Subcutaneous adipose tissue (tissue), 4 donors: ENCODE data around the gene FSIP1. TPM values are rescaled to one million over a fixed set of nuclear protein-coding genes. Genes with fewer than 3 reads are reported as not detected.

Experiments used
- total RNA-seq, 4 donors: library from RNA; depleted of rRNA; stranded (reverse); fragments of >200 nt; gene quantifications; one replicate each; pipeline ENCODE4 v1.1.0, GENCODE V29; 2016
- TF ChIP-seq, protein P1 (sequence below): fragments of 450-650 bp; IDR thresholded peaks from one replicate; pipeline ENCODE4 v1.5.1; 2016; ENCODE audit warnings: low read depth, mild to moderate bottlenecking, control low read depth, antibody characterized with exemption, moderate library complexity

FSIP1 gene
- total RNA-seq, 4 donors from 2014 or later, result 0.16 to 1.0 (median 0.44) TPM; not detected in 1

DNA sequence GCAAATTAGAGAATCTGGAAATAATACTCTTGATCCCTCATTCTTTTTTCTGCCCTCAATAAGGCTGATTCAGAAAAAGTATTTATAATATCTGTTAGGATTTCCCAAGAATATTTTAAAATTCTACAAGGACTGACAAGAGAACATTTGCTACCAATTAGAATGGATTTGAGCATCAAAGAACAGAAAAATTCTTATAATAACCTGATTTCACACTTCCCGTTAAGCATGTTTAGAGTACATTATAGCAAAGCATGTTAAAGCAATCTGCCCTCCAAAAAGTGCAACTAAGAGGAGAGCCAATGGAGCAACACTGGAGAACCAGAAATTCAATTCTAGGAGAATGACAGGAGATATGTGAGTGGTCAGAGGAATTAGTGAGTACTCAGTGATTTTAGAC is 144.6 kb downstream of the FSIP1 start:
- TF ChIP-seq, protein P1, sequence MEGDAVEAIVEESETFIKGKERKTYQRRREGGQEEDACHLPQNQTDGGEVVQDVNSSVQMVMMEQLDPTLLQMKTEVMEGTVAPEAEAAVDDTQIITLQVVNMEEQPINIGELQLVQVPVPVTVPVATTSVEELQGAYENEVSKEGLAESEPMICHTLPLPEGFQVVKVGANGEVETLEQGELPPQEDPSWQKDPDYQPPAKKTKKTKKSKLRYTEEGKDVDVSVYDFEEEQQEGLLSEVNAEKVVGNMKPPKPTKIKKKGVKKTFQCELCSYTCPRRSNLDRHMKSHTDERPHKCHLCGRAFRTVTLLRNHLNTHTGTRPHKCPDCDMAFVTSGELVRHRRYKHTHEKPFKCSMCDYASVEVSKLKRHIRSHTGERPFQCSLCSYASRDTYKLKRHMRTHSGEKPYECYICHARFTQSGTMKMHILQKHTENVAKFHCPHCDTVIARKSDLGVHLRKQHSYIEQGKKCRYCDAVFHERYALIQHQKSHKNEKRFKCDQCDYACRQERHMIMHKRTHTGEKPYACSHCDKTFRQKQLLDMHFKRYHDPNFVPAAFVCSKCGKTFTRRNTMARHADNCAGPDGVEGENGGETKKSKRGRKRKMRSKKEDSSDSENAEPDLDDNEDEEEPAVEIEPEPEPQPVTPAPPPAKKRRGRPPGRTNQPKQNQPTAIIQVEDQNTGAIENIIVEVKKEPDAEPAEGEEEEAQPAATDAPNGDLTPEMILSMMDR, result no peak

DNA sequence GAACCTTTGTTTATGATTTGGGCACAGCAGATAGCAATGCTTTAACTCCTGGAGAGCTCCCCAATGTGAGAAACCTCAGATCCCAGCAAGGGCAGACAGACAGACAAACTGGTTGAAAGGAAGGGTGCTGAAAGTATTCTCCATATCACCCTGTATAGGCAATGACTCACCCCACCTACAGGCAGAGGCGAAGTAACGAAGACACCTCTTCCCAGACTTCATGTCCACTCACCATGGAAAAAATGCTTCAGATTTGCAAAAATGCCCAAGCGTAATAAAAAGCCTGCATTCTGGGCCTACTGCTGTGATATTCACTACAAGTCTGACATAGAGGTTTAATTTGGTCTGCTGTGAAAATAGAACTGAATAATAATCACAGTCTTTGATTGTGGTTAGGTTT is 151.3 kb downstream of the FSIP1 start:
- TF ChIP-seq, protein P1, result no peak

GRCh38 chr15:39629906-39630305 is 152.7 kb downstream of the FSIP1 start:
- TF ChIP-seq, protein P1, result no peak

GRCh38 chr15:39629371-39629770 is 153.3 kb downstream of the FSIP1 start:
- TF ChIP-seq, protein P1, result no peak

- TF ChIP-seq, protein P1, result no peak
Measured at GRCh38 chr15:39628546-39629257, 153.9 kb downstream of the FSIP1 start.

DNA sequence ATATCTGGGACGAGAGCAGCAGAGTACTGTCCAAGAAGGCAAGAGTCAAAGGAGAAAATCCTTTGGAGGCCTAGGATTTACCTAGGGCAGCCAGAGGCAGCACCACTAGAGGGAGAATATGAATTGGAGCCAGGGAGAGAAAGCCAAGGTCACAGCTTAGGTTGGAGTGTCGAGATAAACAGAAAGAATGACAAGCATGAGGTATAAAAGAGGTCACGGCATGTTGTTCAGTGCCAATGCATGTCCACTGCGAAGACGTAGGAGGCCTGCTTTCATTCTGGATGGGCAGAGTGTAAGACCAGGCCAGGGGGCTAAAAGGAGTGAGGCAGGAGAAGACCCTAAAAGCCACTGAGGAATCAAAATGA is 154.5 kb downstream of the FSIP1 start:
- TF ChIP-seq, protein P1, result no peak

- TF ChIP-seq, protein P1, result no peak
Measured at GRCh38 chr15:39627451-39628143, 155.0 kb downstream of the FSIP1 start.
